SW480 (cell line): Measurements from ENCODE around the gene TGIF1.

Source experiments
- DNase-seq: peaks from one replicate; pipeline ENCODE4 v3.0.0-alpha.2; 2016; ENCODE audit warnings: low spot score

The TGIF1 gene

GRCh38 chr18:3482258-3482657 lies 32.3 kb downstream of the TGIF1 start:
- DNase-seq: no peak

DNA sequence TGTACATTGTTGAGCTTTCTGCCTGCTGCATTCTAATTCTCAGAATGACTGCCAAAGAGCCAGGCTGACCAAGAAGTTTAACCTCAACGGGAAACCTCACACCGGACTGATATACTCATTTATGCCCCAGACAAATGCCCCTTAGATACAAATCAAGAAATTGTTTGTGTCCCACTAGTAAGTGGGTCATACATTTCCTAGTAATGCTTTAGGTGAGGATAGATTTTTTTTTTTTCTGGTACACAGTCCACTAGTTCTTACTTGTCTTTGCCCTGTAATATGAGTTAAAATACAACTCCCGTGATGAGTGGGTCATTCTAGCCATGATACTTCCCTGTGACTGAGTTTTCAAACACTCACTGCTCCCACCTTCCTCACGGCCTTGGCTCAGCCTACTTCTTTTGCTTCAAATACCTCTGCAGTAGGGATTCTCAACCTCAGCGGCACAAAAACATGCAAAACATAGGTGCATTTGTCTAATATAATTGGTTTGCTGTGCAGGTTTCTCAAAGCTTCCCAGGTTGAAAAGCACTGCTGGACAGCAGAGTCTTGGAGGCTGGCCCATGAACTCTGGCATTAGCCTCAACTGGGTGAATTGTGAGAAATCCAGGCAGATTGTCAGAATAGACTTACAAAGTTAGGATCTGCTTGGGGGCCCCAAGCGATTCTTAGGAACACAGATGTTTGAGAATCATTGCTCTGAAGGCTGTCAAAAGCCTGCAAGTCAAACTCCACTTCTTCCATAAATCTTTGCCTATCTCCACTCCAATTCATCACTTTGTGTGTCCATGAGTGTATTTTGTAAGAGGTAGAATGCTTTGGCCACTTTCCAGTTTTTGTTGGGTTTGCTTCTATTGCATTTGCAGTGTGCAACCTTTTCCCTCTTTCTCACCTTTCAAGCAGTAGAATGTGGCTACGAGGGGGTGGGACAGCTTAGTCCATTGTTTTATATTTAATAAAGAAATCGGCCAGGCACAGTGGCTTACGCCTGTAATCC lies 35.5 kb downstream of the TGIF1 start:
- no peak for DNase-seq

DNA sequence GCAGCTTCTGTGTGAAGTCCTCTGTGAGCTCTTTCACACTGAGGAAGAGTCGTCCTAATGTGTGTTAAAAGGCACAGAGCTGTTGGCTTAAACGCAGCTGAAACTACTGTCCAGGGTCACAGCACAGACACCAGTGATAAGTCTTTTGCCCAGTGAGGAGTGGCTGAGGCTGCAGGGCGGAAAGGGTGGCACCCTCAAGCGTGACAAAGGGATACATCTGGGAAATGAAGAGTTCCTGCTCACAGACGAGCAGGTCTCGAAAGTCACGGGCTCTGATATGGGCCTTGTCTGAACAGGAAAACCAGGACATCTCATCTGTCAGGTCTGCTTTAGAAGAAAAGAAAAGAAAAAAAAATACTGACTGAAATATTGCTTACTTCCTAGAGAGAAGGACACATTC lies 36.5 kb downstream of the TGIF1 start:
- DNase-seq: no peak

- DNase-seq: no peak
Measured at GRCh38 chr18:3489462-3489861, 39.5 kb downstream of the TGIF1 start.

DNA sequence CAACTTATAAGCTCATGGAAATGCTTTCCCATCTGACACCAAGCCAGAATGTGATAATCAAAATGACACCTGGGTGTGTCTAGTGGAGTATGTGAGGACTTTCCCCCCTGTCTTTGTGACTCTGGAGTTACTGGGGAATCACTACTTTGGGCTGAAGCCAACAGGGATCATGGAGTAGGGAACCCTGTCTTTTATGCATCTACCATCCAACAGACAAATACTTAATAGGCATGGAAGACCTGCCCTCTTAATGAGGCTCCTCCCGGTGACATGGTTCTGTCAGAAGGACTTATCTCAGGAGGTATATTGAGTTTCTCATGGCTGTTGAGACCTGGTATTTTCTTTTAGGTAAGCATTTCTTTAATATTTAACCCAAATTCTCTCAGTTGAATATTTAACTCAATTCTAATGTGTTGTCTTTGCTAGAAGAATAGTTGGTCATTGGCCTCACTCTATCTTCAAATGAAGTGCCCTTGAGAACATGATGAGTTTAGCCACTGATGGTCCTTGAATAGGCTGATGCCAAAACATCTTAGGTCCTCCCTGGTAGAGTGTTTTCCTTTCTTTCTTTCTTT lies 42.1 kb downstream of the TGIF1 start:
- no peak for DNase-seq

- DNase-seq: no peak
Measured at GRCh38 chr18:3492721-3493120, 42.7 kb downstream of the TGIF1 start.

- DNase-seq: no peak
Measured at GRCh38 chr18:3493501-3494244, 43.7 kb downstream of the TGIF1 start.

DNA sequence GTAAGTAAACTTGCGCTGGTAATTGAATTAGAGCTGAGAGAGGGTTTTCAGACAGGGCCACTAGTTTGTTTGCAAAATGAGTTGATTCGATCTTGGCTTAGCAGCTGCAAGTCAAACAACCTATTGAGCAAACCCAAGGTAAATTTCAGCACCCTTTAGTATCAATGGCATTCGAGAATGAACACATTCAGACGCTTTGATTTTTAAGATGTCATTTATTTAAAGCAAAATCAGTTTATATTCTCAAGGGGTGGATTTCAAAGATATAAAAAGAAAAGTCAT lies 44.2 kb downstream of the TGIF1 start:
- DNase-seq: no peak

- no peak for DNase-seq
Measured at GRCh38 chr18:3494569-3494968, 44.6 kb downstream of the TGIF1 start.

- DNase-seq: no peak
Measured at GRCh38 chr18:3495691-3496430, 45.9 kb downstream of the TGIF1 start.

DNA sequence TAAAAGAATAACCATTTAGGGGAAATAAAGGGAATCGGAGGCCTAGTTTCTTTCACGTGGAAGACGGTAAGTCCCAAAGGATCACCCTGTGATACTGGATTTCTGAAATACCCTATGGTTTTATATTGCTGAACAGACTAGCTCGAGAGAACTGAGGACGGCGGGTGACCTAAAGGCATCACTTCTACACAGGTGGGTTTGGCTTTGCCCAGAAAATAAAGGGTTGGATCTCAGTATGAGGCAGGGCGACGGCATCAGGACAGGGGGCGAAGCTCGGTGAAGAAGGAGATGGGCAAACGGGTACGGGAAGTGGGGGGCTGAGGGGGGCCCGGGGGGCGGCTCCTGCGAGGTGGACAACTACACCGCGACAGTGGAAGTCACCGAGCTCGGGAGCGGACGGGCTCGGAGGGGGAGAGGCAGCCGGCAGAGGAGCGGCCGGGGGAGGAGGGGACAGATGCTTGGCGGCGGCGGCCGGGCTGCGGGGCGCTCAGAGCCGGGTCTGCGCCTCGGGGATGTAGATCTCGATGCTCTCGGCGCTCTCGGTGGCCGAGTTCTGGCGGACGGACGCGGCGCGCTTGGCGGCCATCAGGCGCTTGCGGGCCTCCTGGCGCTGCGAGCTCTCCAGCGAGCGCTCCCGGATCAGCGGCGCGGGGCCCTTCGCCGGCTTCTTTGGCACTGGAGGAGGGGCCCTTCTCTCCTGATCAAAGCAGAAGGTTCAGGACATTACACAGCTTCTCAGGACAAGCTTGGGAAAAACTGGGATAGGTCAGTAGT lies 48.9 kb downstream of the TGIF1 start:
- peak; percentile 35 for DNase-seq

DNA sequence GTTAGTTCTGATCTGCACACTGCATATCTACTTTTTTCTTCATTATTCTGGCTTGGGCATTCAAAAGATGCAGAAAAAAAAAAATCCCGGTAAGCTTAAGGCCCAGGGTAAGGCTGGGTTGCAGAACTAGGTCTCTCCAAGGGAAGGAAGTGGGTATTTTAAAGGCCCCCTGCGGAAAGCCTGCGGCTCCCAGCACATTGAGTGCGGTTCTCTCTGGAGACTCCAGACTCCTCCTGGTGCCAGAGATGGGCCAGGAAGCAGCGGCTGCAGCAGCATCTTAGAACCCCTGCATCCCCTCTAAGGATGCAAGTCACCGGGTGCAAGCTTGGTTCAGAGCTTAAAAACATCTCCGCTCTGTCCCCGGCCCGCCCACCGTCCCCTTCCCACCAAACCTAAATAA lies 49.5 kb downstream of the TGIF1 start:
- DNase-seq: no peak

DNA sequence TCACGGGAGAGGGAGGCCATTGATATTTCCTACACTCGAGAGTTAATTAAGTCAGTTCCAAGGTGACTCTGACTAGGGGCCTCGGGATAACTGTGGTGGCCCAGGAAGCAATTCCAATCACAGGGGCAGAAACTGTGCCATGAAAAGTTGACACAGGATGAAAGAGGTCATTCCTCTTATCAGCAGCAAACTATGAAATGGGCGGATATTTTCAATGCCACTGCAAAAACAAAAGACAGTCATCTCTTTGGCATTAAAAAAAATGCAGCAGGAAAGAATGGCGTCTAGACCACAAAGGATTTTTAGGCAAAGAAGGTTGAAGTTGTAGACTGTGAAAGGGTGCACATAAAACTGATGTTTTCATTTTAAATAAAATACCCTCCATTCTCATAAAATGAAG lies 50.0 kb downstream of the TGIF1 start:
- DNase-seq: peak; percentile 8

GRCh38 chr18:3502650-3503049 lies 52.7 kb downstream of the TGIF1 start:
- no peak for DNase-seq

- DNase-seq: no peak
Measured at GRCh38 chr18:3504637-3505036, 54.7 kb downstream of the TGIF1 start.

- no peak for DNase-seq
Measured at GRCh38 chr18:3508576-3509549, 58.9 kb downstream of the TGIF1 start.
